Lung (tissue), 12 donors: Measurements from ENCODE around the gene DGKE. TPM values are rescaled to one million over a fixed set of nuclear protein-coding genes. Genes with fewer than 3 reads are reported as not detected.

Source experiments
- ATAC-seq: fragments of 200-7000 bp; cut with Tn5 transposase; one replicate; pipeline ENCODE4 v1.9.1; 2020; ENCODE audit warnings: moderate number of reproducible peaks; ENCODE audit not compliant: insufficient read depth, low FRiP score
- DNase-seq, 3 donors: peaks; one replicate each; pipeline ENCODE4 v3.0.0-alpha.2; 2013 to 2017
- H3K27ac ChIP-seq, 2 donors: one replicate each; pipeline ENCODE4 v1.5.1; 2013; ENCODE audit warnings: mild to moderate bottlenecking in 2 of 2, moderate library complexity in 2 of 2, control low read depth in 1 of 2, inconsistent platforms in 1 of 2, low read depth in 1 of 2, low read length in 1 of 2
- H3K27me3 ChIP-seq, 3 donors: one replicate each; pipeline ENCODE4 v1.5.1; 2013; ENCODE audit warnings: low read length in 2 of 3; ENCODE audit not compliant: control insufficient read depth in 3 of 3, insufficient read depth in 3 of 3
- H3K36me3 ChIP-seq, 4 donors: one replicate each; pipeline ENCODE4 v1.5.1; 2013; ENCODE audit warnings: low read length in 4 of 4, mild to moderate bottlenecking in 1 of 4, moderate library complexity in 1 of 4; ENCODE audit not compliant: control insufficient read depth in 4 of 4, insufficient read depth in 4 of 4
- H3K4me1 ChIP-seq, 5 donors: one replicate each; pipeline ENCODE4 v1.5.1; 2013; ENCODE audit warnings: low read length in 5 of 5, mild to moderate bottlenecking in 2 of 5, moderate library complexity in 1 of 5; ENCODE audit not compliant: control insufficient read depth in 5 of 5, insufficient read depth in 5 of 5
- H3K4me3 ChIP-seq: one replicate; pipeline ENCODE4 v1.5.1; 2013; ENCODE audit warnings: mild to moderate bottlenecking, control low read depth, moderate library complexity
- H3K9ac ChIP-seq, 2 donors: one replicate each; pipeline ENCODE4 v1.5.1; 2013; ENCODE audit warnings: low read length in 2 of 2, control low read depth in 1 of 2; ENCODE audit not compliant: insufficient read depth in 1 of 2
- H3K9me3 ChIP-seq, 4 donors: one replicate each; pipeline ENCODE4 v1.5.1; 2013; ENCODE audit warnings: low read length in 3 of 4, mild to moderate bottlenecking in 1 of 4, moderate library complexity in 1 of 4; ENCODE audit not compliant: control insufficient read depth in 4 of 4, insufficient read depth in 3 of 4
- WGBS, 2 donors: extraction: QIAGEN DNeasy Blood & Tissue Kit; methylation state at CpG; one replicate each; pipeline ENCODE4 v1.1.7; 2013; 5-methylcytosine and 5-hydroxymethylcytosine counted together
- polyA plus RNA-seq, 2 donors: library from polyadenylated mRNA; stranded (reverse); fragments of 200-250 nt; gene quantifications; one replicate each; pipeline ENCODE4 v1.2.1, GENCODE V29; 2013
- total RNA-seq, 2 donors: library from RNA; depleted of rRNA in 1 of 2; stranded (reverse); fragments of >200 nt in 1 of 2; gene quantifications; one replicate each; pipeline ENCODE4 v1.2.1, GENCODE V29; 2014 to 2021
- TF ChIP-seq, protein P1 (sequence below): IDR thresholded peaks from 2 replicates; pipeline ENCODE4 v1.5.1; 2012; ENCODE audit warnings: mild to moderate bottlenecking; ENCODE audit errors: control extremely low read depth, extremely low read depth
- donor health status: control.
- donor health status: control.
- donor health status: Bipolar disorder and iron deficiency.
- donor health status: healthy.
- donor health status: DM: yes; HTN: yes; CAD: no.

The DGKE gene
- total and polyA plus RNA-seq, 4 donors = 1.5 to 38.2 (median 5.7) TPM

DNA sequence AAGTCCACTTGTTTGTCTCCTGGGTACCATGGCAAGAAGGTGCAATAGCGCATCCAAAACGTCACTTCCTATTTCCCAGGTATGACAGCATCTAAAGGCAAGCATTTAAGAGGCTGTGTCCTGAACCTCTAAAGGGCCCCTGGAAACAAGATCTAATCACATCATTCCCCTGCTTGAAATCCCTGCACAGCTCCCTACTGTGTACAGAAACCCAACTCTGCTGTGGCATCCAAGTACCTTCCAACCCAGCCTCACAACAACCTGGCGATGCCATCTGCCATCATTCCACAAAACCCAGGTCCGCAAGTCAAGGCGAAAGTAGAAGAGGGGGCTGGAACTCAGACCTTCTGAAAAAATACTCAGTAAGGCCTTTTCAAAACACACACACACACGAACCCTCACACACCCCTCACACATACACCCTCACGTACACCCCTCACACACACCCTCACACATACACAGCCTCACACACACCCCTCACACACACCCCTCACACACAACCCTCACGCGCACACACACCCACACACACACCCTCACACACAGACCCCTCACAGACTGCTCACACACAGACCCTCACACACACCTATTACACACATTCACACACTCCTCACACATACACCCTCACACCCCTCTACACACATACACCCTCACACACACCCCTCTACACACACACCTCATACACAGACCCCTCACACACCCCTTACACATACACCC lies 24.7 kb upstream of the DGKE start:
- Histone ChIP-seq H3K27me3 (no peaks in the 10 kb centered on the region), H3K27ac (no peak overlapping the region), H3K9ac (no peak overlapping the region), H3K36me3 (no peaks in the 10 kb centered on the region), H3K4me1 (peaks cover 0 to 26% (median 14%) of the 10 kb centered on the region in 5 donors), H3K4me3 (no peak overlapping the region), H3K9me3 (no peaks in the 10 kb centered on the region)
- TF ChIP-seq, protein P1, sequence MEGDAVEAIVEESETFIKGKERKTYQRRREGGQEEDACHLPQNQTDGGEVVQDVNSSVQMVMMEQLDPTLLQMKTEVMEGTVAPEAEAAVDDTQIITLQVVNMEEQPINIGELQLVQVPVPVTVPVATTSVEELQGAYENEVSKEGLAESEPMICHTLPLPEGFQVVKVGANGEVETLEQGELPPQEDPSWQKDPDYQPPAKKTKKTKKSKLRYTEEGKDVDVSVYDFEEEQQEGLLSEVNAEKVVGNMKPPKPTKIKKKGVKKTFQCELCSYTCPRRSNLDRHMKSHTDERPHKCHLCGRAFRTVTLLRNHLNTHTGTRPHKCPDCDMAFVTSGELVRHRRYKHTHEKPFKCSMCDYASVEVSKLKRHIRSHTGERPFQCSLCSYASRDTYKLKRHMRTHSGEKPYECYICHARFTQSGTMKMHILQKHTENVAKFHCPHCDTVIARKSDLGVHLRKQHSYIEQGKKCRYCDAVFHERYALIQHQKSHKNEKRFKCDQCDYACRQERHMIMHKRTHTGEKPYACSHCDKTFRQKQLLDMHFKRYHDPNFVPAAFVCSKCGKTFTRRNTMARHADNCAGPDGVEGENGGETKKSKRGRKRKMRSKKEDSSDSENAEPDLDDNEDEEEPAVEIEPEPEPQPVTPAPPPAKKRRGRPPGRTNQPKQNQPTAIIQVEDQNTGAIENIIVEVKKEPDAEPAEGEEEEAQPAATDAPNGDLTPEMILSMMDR = no peak
- WGBS, 2 donors = 95 to 97% methylated on average over 9 of the region's 9 CpGs
- ATAC-seq (no peak), DNase-seq (no peak)

DNA sequence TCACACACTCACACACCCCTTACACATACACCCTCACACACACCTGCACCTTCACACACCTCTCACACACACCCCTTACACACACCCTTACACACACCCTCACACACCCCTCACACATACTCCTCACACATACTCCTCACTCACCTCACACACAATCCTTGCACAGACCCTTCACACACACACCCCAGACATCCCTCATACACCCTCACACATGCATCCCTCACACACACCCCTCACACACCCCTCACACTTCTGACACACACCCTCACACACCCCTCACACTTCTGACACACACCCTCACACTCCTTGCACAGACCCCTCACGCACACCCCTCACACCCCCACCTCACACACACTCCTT lies 24.2 kb upstream of the DGKE start:
- WGBS, 2 donors = 96 to 100% methylated on average over 1 of the region's 1 CpG
- TF ChIP-seq, protein P1 = no peak
- DNase-seq (no peak), ATAC-seq (no peak)
- Histone ChIP-seq H3K27ac (no peak overlapping the region), H3K27me3 (no peaks in the 10 kb centered on the region), H3K36me3 (no peaks in the 10 kb centered on the region), H3K4me3 (no peak overlapping the region), H3K4me1 (peaks cover 0 to 21% (median 14%) of the 10 kb centered on the region in 5 donors), H3K9me3 (no peaks in the 10 kb centered on the region), H3K9ac (no peak overlapping the region)

DNA sequence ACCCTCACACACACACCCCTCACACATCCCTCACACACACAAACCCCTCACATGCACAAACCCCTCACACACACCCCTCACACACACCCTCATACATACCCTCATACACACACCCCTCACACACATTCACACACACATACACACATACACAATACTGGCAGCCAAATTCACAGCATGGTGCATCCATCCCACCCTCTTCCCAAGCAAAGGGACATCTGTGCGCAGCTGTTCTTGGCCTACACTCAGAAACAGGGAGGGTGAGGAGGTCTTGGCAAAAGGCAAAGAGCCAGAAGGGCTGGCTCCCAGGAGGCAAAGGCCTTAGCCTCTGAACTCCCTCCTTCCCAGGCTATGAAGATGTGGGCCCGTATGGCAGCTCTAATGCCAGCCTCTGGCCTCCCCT lies 23.6 kb upstream of the DGKE start:
- DNase-seq = peak; percentile 77 to 91 (median 90)
- Histone ChIP-seq H3K9ac (no peak overlapping the region), H3K27ac (no peak overlapping the region), H3K4me3 (no peak overlapping the region), H3K36me3 (no peaks in the 10 kb centered on the region), H3K4me1 (peaks cover 0 to 21% (median 14%) of the 10 kb centered on the region in 5 donors), H3K27me3 (no peaks in the 10 kb centered on the region), H3K9me3 (no peaks in the 10 kb centered on the region)
- 80 to 81% methylated on average over 2 of the region's 2 CpGs for WGBS, 2 donors
- TF ChIP-seq, protein P1 = no peak
- no peak for ATAC-seq
